HG03139 (cell line): Measurements from ENCODE around the gene TOB2.

Experiments
- ATAC-seq: cut with Tn5 transposase; IDR thresholded peaks from one replicate; pipeline ENCODE4 v1.9.1; 2021; ENCODE audit not compliant: unreplicated experiment

Gene TOB2

DNA sequence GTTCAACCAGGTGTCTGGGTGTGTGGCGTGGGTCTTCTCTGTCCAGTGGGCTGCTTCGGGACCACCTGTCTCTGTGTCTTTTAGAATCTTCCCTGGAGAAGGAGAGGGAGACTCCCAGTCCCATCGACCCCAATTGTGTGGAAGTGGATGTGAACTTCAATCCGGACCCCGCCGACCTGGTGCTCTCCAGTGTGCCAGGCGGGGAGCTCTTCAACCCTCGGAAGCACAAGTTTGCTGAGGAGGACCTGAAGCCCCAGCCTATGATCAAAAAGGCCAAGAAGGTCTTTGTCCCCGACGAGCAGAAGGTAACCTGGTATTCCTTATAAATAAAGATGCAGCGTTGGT, 52.6 kb downstream of the TOB2 start:
- no peak for ATAC-seq

DNA sequence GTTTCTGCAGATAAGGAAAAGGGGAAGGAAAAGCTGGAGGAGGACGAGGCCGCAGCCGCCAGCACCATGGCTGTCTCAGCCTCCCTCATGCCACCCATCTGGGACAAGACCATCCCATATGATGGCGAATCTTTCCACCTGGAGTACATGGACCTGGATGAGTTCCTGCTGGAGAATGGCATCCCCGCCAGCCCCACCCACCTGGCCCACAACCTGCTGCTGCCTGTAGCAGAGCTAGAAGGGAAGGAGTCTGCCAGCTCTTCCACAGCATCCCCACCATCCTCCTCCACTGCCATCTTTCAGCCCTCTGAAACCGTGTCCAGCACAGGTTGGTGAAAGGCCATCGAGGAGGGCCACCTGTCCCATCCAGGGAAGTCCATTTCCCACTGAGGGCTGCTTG, 59.3 kb downstream of the TOB2 start:
- ATAC-seq: no peak

DNA sequence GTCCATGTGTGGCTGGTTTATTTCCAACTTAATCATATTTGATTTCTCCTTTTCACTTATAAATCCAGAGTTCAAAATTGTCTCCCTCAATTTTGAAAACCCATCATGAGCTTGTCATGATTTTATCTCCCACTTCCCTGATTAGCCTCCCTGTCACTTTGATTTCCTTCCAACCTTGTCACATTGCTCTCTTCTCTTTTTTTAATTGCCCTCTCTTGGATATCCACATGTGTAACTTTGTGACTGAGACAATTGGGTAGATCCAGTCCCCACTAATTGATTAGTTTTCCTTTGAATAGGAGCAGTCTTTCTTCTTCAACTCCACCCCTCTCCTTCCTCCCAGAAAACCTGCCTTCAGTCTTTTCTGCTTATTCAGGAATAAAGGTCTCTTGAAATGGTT, 62.5 kb downstream of the TOB2 start:
- no peak for ATAC-seq
